OCI-LY3 (cell line): ENCODE data around the gene ARL13B.

Experiments
- H2AFZ ChIP-seq: fragments of 200-600, 300-600 bp; shearing (Covaris generic); 2 replicates; pipeline ENCODE4 v1.6.0; 2014; ENCODE audit warnings: antibody characterized with exemption, low read depth, low read length
- H3K27ac ChIP-seq: fragments of 200-600, 300-600 bp; sonication (generic); 2 replicates; pipeline ENCODE4 v1.5.1; 2014; ENCODE audit warnings: mild to moderate bottlenecking, low read length, moderate library complexity, mixed read lengths
- H3K27me3 ChIP-seq: fragments of 200-600, 300-600 bp; sonication (generic); 2 replicates; pipeline ENCODE4 v1.6.1; 2014; ENCODE audit warnings: low read depth, low read length, mixed read lengths
- H3K36me3 ChIP-seq: fragments of 200-600, 300-600 bp; sonication (generic); replicated peaks from 2 replicates; pipeline ENCODE3; 2014; ENCODE audit warnings: low read depth, low read length, mixed read lengths
- H3K4me1 ChIP-seq: fragments of 300-600, 200-600 bp; sonication (generic); 2 replicates; pipeline ENCODE4 v1.6.1; 2014; ENCODE audit warnings: low read length, mixed read lengths
- H3K4me2 ChIP-seq: fragments of 200-600, 300-600 bp; sonication (generic); 2 replicates; pipeline ENCODE4 v1.6.1; 2014; ENCODE audit warnings: low read length, mixed read lengths
- H3K4me3 ChIP-seq: fragments of 300-600, 200-600 bp; sonication (generic); 2 replicates; pipeline ENCODE4 v1.5.1; 2014; ENCODE audit warnings: antibody characterized with exemption, mild to moderate bottlenecking, low read length, moderate library complexity
- H3K79me2 ChIP-seq: fragments of 300-600, 200-600 bp; shearing (Covaris generic); 2 replicates; pipeline ENCODE4 v1.6.1; 2014; ENCODE audit warnings: mild to moderate bottlenecking, low read length, mixed read lengths
- H3K9ac ChIP-seq: fragments of 300-600, 200-600 bp; shearing (Covaris generic); 2 replicates; pipeline ENCODE4 v1.6.0; 2014; ENCODE audit warnings: mild to moderate bottlenecking, low read length, moderate library complexity
- H3K9me3 ChIP-seq: fragments of 200-600, 300-600 bp; shearing (Covaris generic); 2 replicates; pipeline ENCODE4 v1.6.1; 2014; ENCODE audit warnings: low read length, mixed read lengths; ENCODE audit not compliant: insufficient read depth
- H4K20me1 ChIP-seq: fragments of 200-600, 300-600 bp; sonication (generic); 2 replicates; pipeline ENCODE4 v1.6.1; 2016; ENCODE audit warnings: low read length, mixed read lengths; ENCODE audit not compliant: insufficient read depth
- EZH2phosphoT487 ChIP-seq: fragments of 200-600 bp; shearing (Covaris generic); IDR thresholded peaks from 2 replicates; pipeline ENCODE4 v1.6.1; 2018; ENCODE audit warnings: antibody characterized with exemption, mixed run types, low read depth
- TF ChIP-seq, protein P1 (sequence below): fragments of 200-600, 300-600 bp; sonication (generic); IDR thresholded peaks from 2 replicates; pipeline ENCODE4 v1.5.1; 2014; ENCODE audit warnings: antibody characterized with exemption, low read length, low read depth

The ARL13B gene

DNA sequence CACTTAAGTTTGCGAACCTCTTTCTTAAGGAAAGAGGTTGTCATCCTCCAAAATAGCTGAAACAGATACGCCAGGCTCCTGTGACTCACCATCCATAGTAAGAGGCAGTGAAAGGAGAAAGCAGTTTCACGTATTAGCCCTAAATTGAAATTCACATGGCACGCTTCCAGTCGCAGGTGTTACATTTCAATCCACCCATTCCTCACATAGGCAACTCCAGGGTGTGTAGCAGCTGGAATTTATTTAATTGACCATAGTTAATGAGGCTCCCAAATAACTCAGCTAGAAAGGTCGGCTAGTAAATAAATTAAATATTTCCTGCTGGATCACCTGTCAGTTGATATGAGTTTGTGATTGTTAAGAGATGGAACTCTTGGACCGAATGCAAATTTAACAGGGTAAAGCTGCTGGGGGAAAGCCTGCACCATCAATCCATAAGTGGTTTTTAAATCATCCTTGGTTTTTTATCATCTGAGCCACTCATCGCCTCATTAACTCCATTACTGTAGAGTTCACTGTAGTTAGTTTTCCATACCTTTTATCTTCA lies 102.5 kb downstream of the ARL13B start:
- no peaks in the 10 kb centered on the region for H3K79me2 ChIP-seq
- no peak overlapping the region for H3K4me3 ChIP-seq
- no peak for TF ChIP-seq EZH2phosphoT487
- TF ChIP-seq, protein P1, sequence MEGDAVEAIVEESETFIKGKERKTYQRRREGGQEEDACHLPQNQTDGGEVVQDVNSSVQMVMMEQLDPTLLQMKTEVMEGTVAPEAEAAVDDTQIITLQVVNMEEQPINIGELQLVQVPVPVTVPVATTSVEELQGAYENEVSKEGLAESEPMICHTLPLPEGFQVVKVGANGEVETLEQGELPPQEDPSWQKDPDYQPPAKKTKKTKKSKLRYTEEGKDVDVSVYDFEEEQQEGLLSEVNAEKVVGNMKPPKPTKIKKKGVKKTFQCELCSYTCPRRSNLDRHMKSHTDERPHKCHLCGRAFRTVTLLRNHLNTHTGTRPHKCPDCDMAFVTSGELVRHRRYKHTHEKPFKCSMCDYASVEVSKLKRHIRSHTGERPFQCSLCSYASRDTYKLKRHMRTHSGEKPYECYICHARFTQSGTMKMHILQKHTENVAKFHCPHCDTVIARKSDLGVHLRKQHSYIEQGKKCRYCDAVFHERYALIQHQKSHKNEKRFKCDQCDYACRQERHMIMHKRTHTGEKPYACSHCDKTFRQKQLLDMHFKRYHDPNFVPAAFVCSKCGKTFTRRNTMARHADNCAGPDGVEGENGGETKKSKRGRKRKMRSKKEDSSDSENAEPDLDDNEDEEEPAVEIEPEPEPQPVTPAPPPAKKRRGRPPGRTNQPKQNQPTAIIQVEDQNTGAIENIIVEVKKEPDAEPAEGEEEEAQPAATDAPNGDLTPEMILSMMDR = no peak
- H4K20me1 ChIP-seq = 0 out of 2 replicates have a peak, but pooled peaks cover 5% of the 10 kb centered on the region
- no peaks in the 10 kb centered on the region for H3K9me3 ChIP-seq
- H3K9ac ChIP-seq = no peak overlapping the region
- H3K27ac ChIP-seq = no peak overlapping the region
- H3K4me2 ChIP-seq = no peak overlapping the region
- no peak overlapping the region for H2AFZ ChIP-seq
- H3K36me3 ChIP-seq = peaks cover 4% of the 10 kb centered on the region
- no peaks in the 10 kb centered on the region for H3K27me3 ChIP-seq
- H3K4me1 ChIP-seq = no peaks in the 10 kb centered on the region

DNA sequence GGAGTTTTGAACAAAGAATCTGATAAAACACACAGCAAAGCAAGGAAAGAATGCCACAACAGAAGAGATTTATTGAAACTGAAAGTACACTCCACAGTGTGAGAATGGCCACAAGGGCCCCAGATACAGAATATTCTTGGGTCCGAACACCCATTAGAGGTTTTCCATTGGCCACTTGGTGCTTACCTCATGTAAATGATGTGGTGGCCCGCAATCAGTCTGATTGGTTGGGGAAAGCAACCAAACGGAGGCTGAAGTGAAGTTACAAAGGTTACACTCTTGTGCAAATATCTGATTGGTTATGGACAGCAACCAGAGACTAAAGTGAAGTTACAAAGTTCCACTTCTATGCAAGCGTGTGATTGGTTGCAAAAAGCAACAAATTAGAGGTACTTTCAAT lies 103.3 kb downstream of the ARL13B start:
- Histone ChIP-seq H3K4me1 (no peaks in the 10 kb centered on the region), H3K36me3 (peaks cover 4% of the 10 kb centered on the region), H3K27ac (no peak overlapping the region), H3K27me3 (no peaks in the 10 kb centered on the region), H2AFZ (no peak overlapping the region), H4K20me1 (0 out of 2 replicates have a peak, but pooled peaks cover 5% of the 10 kb centered on the region), H3K79me2 (no peaks in the 10 kb centered on the region), H3K4me3 (no peak overlapping the region), H3K9me3 (no peaks in the 10 kb centered on the region), H3K9ac (no peak overlapping the region), H3K4me2 (no peak overlapping the region)
- no peak for TF ChIP-seq EZH2phosphoT487
- TF ChIP-seq, protein P1 = no peak

DNA sequence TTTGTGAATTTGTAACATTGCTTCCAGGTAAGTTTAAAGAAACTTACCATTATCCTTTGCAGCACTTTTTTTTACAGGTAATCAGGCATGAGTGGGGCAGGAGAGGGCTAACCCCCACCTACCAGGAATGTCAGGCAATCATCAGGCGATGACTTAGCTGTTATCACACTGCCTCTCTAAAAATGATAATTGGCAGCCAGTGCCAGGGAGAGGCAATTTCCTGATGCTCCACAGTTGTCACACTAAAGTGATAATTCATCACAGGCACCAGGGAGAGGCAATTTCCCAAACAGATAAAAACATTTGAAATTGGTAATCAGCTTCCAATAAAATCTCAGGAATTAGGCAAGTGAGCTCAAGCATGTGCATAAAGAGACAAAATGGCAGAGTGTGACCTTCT lies 109.2 kb downstream of the ARL13B start:
- no peak overlapping the region for H3K27ac ChIP-seq
- H4K20me1 ChIP-seq = no peaks in the 10 kb centered on the region
- H3K36me3 ChIP-seq = peaks cover 10% of the 10 kb centered on the region
- H3K9ac ChIP-seq = no peak overlapping the region
- TF ChIP-seq EZH2phosphoT487 = no peak
- TF ChIP-seq, protein P1 = no peak
- no peak overlapping the region for H3K4me2 ChIP-seq
- no peaks in the 10 kb centered on the region for H3K79me2 ChIP-seq
- H3K27me3 ChIP-seq = no peaks in the 10 kb centered on the region
- H3K9me3 ChIP-seq = no peaks in the 10 kb centered on the region
- no peaks in the 10 kb centered on the region for H3K4me1 ChIP-seq
- no peak overlapping the region for H2AFZ ChIP-seq
- no peak overlapping the region for H3K4me3 ChIP-seq

DNA sequence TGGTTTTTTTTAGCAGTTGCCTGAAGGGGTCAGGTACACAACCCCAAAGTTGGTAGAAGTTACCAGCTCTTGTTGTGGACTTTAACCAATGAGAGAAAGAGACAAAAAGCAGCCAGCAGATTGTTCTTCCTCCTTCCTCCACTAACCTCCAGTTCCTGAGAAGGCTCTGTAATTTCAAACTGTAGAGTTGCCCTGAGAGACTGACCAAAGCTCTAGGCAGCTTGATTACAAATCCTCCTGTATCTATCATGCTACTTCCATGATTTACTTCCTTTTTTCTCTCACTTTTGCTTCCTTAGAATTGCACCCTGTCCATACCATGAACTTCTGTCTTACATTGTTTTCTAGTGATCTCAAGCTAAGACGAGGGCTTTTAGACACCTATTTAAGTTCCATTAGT lies 112.1 kb downstream of the ARL13B start:
- no peaks in the 10 kb centered on the region for H3K9me3 ChIP-seq
- no peaks in the 10 kb centered on the region for H3K27me3 ChIP-seq
- H3K9ac ChIP-seq = no peak overlapping the region
- TF ChIP-seq, protein P1 = no peak
- no peak for TF ChIP-seq EZH2phosphoT487
- H4K20me1 ChIP-seq = no peaks in the 10 kb centered on the region
- no peak overlapping the region for H2AFZ ChIP-seq
- H3K79me2 ChIP-seq = no peaks in the 10 kb centered on the region
- no peak overlapping the region for H3K27ac ChIP-seq
- no peak overlapping the region for H3K4me2 ChIP-seq
- H3K4me3 ChIP-seq = no peak overlapping the region
- peaks cover 11% of the 10 kb centered on the region for H3K36me3 ChIP-seq
- no peaks in the 10 kb centered on the region for H3K4me1 ChIP-seq
